HepG2 (cell line): ENCODE data around the gene RDH14. TPM values are rescaled to one million over a fixed set of nuclear protein-coding genes. Genes with fewer than 3 reads are reported as not detected.
A peak's percentile ranks its signal among the peaks of the same experiment; 100 is the strongest.

Experiments
- CTCF ChIP-seq: sonication (generic); formaldehyde crosslinking; IDR thresholded peaks from 2 replicates; pipeline ENCODE4 v1.5.0; 2020; ENCODE audit warnings: mild to moderate bottlenecking, missing genetic modification reagents, moderate library complexity
- DPF2 ChIP-seq: sonication (generic); formaldehyde crosslinking; IDR thresholded peaks from 2 replicates; pipeline ENCODE4 v1.4.0; 2020; ENCODE audit warnings: mild to moderate bottlenecking, low read depth, missing genetic modification reagents, borderline replicate concordance
- E2F5 ChIP-seq: sonication (generic); formaldehyde crosslinking; conservative IDR thresholded peaks from 2 replicates; pipeline ENCODE4 v1.4.0; 2020; ENCODE audit warnings: missing genetic modification reagents
- ERF ChIP-seq: IDR thresholded peaks from 2 replicates; pipeline ENCODE4 v1.6.1; 2018; ENCODE audit warnings: missing biosample characterization, missing genetic modification reagents
- FOSL1 ChIP-seq: sonication (generic); formaldehyde crosslinking; IDR thresholded peaks from 2 replicates; pipeline ENCODE4 v1.9.0; 2021; ENCODE audit warnings: missing genetic modification reagents, borderline replicate concordance
- JUNB ChIP-seq: sonication (generic); formaldehyde crosslinking; IDR thresholded peaks from 2 replicates; pipeline ENCODE4 v1.8.0; 2022; ENCODE audit warnings: missing genetic modification reagents, mild to moderate bottlenecking, borderline replicate concordance
- NKX3-1 ChIP-seq: sonication (generic); formaldehyde crosslinking; IDR thresholded peaks from 2 replicates; pipeline ENCODE4 v1.5.0; 2020; ENCODE audit warnings: missing genetic modification reagents
- NRL ChIP-seq: sonication (generic); formaldehyde crosslinking; IDR thresholded peaks from 2 replicates; pipeline ENCODE4 v1.5.0; 2020; ENCODE audit warnings: missing genetic modification reagents, mild to moderate bottlenecking, moderate library complexity, borderline replicate concordance
- SALL1 ChIP-seq: sonication (generic); formaldehyde crosslinking; IDR thresholded peaks from 2 replicates; pipeline ENCODE4 v1.8.0; 2022; ENCODE audit warnings: mild to moderate bottlenecking, missing genetic modification reagents
- TFDP1 ChIP-seq: IDR thresholded peaks from 2 replicates; pipeline ENCODE4 v1.6.1; 2016; ENCODE audit warnings: missing compliant biosample characterization, missing genetic modification reagents, borderline replicate concordance
- THAP11 ChIP-seq: IDR thresholded peaks from 2 replicates; pipeline ENCODE4 v1.6.1; 2016; ENCODE audit warnings: missing biosample characterization, missing genetic modification reagents
- ZBTB2 ChIP-seq: sonication (generic); formaldehyde crosslinking; IDR thresholded peaks from 2 replicates; pipeline ENCODE4 v1.8.0; 2022; ENCODE audit warnings: low read depth, missing genetic modification reagents
- ZNF7 ChIP-seq: IDR thresholded peaks from 2 replicates; pipeline ENCODE4 v1.6.1; 2016; ENCODE audit warnings: missing biosample characterization, missing genetic modification reagents
- ZNF816 ChIP-seq: sonication (generic); formaldehyde crosslinking; IDR thresholded peaks from 2 replicates; pipeline ENCODE4 v1.8.0; 2022; ENCODE audit warnings: missing genetic modification reagents, mild to moderate bottlenecking, borderline replicate concordance
- ZNF841 ChIP-seq: sonication (generic); formaldehyde crosslinking; IDR thresholded peaks from 2 replicates; pipeline ENCODE4 v1.8.1; 2023; ENCODE audit warnings: missing genetic modification reagents, borderline replicate concordance
- polyA plus RNA-seq, 8 experiments: library from polyadenylated mRNA; depleted of rRNA in 3 of 8; stranded (reverse) in 7 of 8; unstranded in 1 of 8; fragments of >200 nt; fragmentation: Illumina TruSeq in 4 of 8; extraction: Trizol in 4 of 8; gene quantifications; 2 replicates each; pipeline versions ENCODE4 v1.2.1 to v1.2.3, GENCODE V29; 2011 to 2016; ENCODE audit warnings: low read depth in 4 of 8, missing spikeins in 1 of 8, mixed read lengths in 1 of 8; ENCODE audit not compliant: insufficient read depth in 1 of 8
- total RNA-seq, 5 experiments: library from RNA; depleted of rRNA; stranded (reverse); fragments of >200 nt; fragmentation: Illumina TruSeq; extraction: Trizol; gene quantifications; 2 replicates each; pipeline ENCODE4 v1.2.3, GENCODE V29; 2016; ENCODE audit warnings: low read depth in 1 of 5

The RDH14 gene
- total and polyA plus RNA-seq, 2 of the 13 experiments (the other 11 are each of a cell fraction or from before 2014, with no cell fraction given): 27.4 to 39.9 TPM

GRCh38 chr2:18520451-18521425 is 39.7 kb downstream of the RDH14 start (continued):
- TF ChIP-seq ZBTB2 (CRISPR knock-in tag) (no peak), DPF2 (no peak), NRL (no peak), ZNF841 (CRISPR knock-in tag) (no peak), THAP11 (CRISPR knock-in tag) (0 out of 2 replicates have a peak, but pooled peaks have one; percentile 35), SALL1 (peak; percentile 60), ZNF7 (CRISPR knock-in tag) (no peak), TFDP1 (no peak), ERF (CRISPR knock-in tag) (no peak), NKX3-1 (no peak), FOSL1 (CRISPR knock-in tag) (no peak), E2F5 (CRISPR knock-in tag) (no peak), JUNB (CRISPR knock-in tag) (no peak), CTCF (peak; percentile 93), ZNF816 (CRISPR knock-in tag) (no peak)
